ENCODE measurements around the gene CACNA2D3.

Gene CACNA2D3

GRCh38 chr3:54714035-54714434, 591.7 kb downstream of the CACNA2D3 start:
- DNase-seq (ENCODE audit: low read depth, low spot score): no peak
- in situ Hi-C loops (cut with HindIII; ENCODE audit: low sequenced_read_pairs): no loop called here
- H3K4me3 ChIP-seq (ENCODE audit: low read depth, low read length): no peak overlapping the region
- TF ChIP-seq CTCF (IDR thresholded peaks at IDR 0.05; ENCODE audit: low read depth, low read length): no peak

- TF ChIP-seq CTCF (IDR thresholded peaks at IDR 0.05; ENCODE audit: low read depth, low read length): no peak
- no peak for DNase-seq (ENCODE audit: low read depth, low spot score)
- in situ Hi-C loops (cut with HindIII; ENCODE audit: low sequenced_read_pairs): no loop called here
- no peak overlapping the region for H3K4me3 ChIP-seq (ENCODE audit: low read depth, low read length)
These were observed 595.2 kb downstream of the CACNA2D3 start for GRCh38 chr3:54717506-54717905.

- in situ Hi-C loops (cut with HindIII; ENCODE audit: low sequenced_read_pairs): no loop called here
- DNase-seq (ENCODE audit: low read depth, low spot score): no peak
- TF ChIP-seq CTCF (IDR thresholded peaks at IDR 0.05; ENCODE audit: low read depth, low read length): no peak
- H3K4me3 ChIP-seq (ENCODE audit: low read depth, low read length): no peak overlapping the region
These were observed 597.6 kb downstream of the CACNA2D3 start for GRCh38 chr3:54719914-54720313.

GRCh38 chr3:54720604-54721003, 598.3 kb downstream of the CACNA2D3 start:
- no peak for TF ChIP-seq CTCF (IDR thresholded peaks at IDR 0.05; ENCODE audit: low read depth, low read length)
- no peak overlapping the region for H3K4me3 ChIP-seq (ENCODE audit: low read depth, low read length)
- no peak for DNase-seq (ENCODE audit: low read depth, low spot score)
- in situ Hi-C loops (cut with HindIII; ENCODE audit: low sequenced_read_pairs): no loop called here

GRCh38 chr3:54731732-54732445, 609.5 kb downstream of the CACNA2D3 start:
- TF ChIP-seq CTCF (IDR thresholded peaks at IDR 0.05; ENCODE audit: low read depth, low read length): no peak

GRCh38 chr3:54733106-54734006, 611.0 kb downstream of the CACNA2D3 start:
- in situ Hi-C loops (cut with HindIII; ENCODE audit: low sequenced_read_pairs): no loop called here
- no peak for TF ChIP-seq CTCF (IDR thresholded peaks at IDR 0.05; ENCODE audit: low read depth, low read length)
- no peak overlapping the region for H3K4me3 ChIP-seq (ENCODE audit: low read depth, low read length)
- DNase-seq (ENCODE audit: low read depth, low spot score): no peak

More at GRCh38 chr3:54731732-54732445, 609.5 kb downstream of the CACNA2D3 start:
- DNase-seq (ENCODE audit: low read depth, low spot score): no peak
- in situ Hi-C loops (cut with HindIII; ENCODE audit: low sequenced_read_pairs): no loop called here
- no peak overlapping the region for H3K4me3 ChIP-seq (ENCODE audit: low read depth, low read length)
